Fibroblast of lung (primary cell): ENCODE data around the gene DDR2. TPM values are rescaled to one million over a fixed set of nuclear protein-coding genes. Genes with fewer than 3 reads are reported as not detected.
"Not testable (repeated sequence)": the region's sequence is repeated elsewhere in the genome, so short reads cannot be mapped to it uniquely, and the experiment has no call there.

ENCODE experiments used
- DNase-seq, 2 donors: peaks; one replicate each; pipeline versions ENCODE4 v3.0.0 to v3.0.0-alpha.2; 2010; ENCODE audit warnings: low read depth in 2 of 2
- H2AFZ ChIP-seq: 2 replicates; pipeline ENCODE4 v1.5.1; 2012; ENCODE audit warnings: low read length, control low read depth, inconsistent platforms
- H3K27ac ChIP-seq: 2 replicates; pipeline ENCODE4 v1.5.1; 2011; ENCODE audit warnings: low read length, control low read depth; ENCODE audit not compliant: insufficient read depth
- H3K27me3 ChIP-seq: 2 replicates; pipeline ENCODE4 v1.5.1; 2011; ENCODE audit warnings: mild to moderate bottlenecking, low read length; ENCODE audit not compliant: control insufficient read depth, insufficient read depth
- H3K36me3 ChIP-seq: 2 replicates; pipeline ENCODE4 v1.5.1; 2011; ENCODE audit warnings: low read length; ENCODE audit not compliant: control insufficient read depth, insufficient read depth
- H3K4me1 ChIP-seq: 2 replicates; pipeline ENCODE4 v1.5.1; 2011; ENCODE audit warnings: low read length; ENCODE audit not compliant: control insufficient read depth, insufficient read depth; ENCODE audit errors: extremely low read depth
- H3K4me2 ChIP-seq: 2 replicates; pipeline ENCODE4 v1.5.1; 2011; ENCODE audit warnings: low read length, control low read depth; ENCODE audit not compliant: insufficient read depth; ENCODE audit errors: extremely low read depth
- H3K4me3 ChIP-seq, 4 experiments: fragments of 200-600 bp in 1 of 4; sonication (generic) in 1 of 4; replicated peaks in 1 of 4; 2 replicates each; pipeline ENCODE4 v1.5.1; 2011 to 2016; ENCODE audit warnings: low read length in 4 of 4, low read depth in 3 of 4, mild to moderate bottlenecking in 3 of 4, control low read depth in 2 of 4, inconsistent platforms in 1 of 4, mixed read lengths in 1 of 4; ENCODE audit not compliant: insufficient read depth in 1 of 4; ENCODE audit errors: control extremely low read depth in 1 of 4
- H3K79me2 ChIP-seq: 2 replicates; pipeline ENCODE4 v1.5.1; 2012; ENCODE audit warnings: mild to moderate bottlenecking, low read length, inconsistent platforms; ENCODE audit not compliant: control insufficient read depth, insufficient read depth
- H3K9ac ChIP-seq: 2 replicates; pipeline ENCODE4 v1.5.1; 2011; ENCODE audit warnings: mild to moderate bottlenecking, low read length, control low read depth; ENCODE audit not compliant: insufficient read depth
- H3K9me3 ChIP-seq: 2 replicates; pipeline ENCODE4 v1.5.1; 2012; ENCODE audit warnings: low read depth, low read length; ENCODE audit not compliant: control insufficient read depth, insufficient read depth
- H4K20me1 ChIP-seq: 2 replicates; pipeline ENCODE4 v1.5.1; 2011; ENCODE audit warnings: low read length; ENCODE audit not compliant: control insufficient read depth, insufficient read depth; ENCODE audit errors: extremely low read depth
- EZH2 ChIP-seq: IDR thresholded peaks from 2 replicates; pipeline ENCODE4 v1.5.1; 2012; ENCODE audit warnings: low read length, control low read depth, mild to moderate bottlenecking; ENCODE audit errors: missing control alignments
- polyA plus RNA-seq, 2 donors: library from polyadenylated mRNA; depleted of rRNA in 1 of 2; stranded (reverse) in 1 of 2; unstranded in 1 of 2; fragments of >200 nt; gene quantifications; 2 replicates each; pipeline ENCODE4 v1.2.1, GENCODE V29; 2011 to 2012; ENCODE audit warnings: missing spikeins in 1 of 2
- total RNA-seq: library from RNA; depleted of rRNA; stranded (reverse); fragments of >200 nt; gene quantifications from 2 replicates; pipeline ENCODE4 v1.2.1, GENCODE V29; 2014
- TF ChIP-seq, protein P1 (sequence below), 2 donors: IDR thresholded peaks in 1 of 2; conservative IDR thresholded peaks in 1 of 2; 1 replicate in 1 of 2; 2 replicates in 1 of 2; pipeline ENCODE4 v1.5.1; 2011 to 2012; ENCODE audit warnings: low read length in 2 of 2, control low read depth in 1 of 2, inconsistent platforms in 1 of 2, low read depth in 1 of 2, mild to moderate bottlenecking in 1 of 2

The DDR2 gene
- total and polyA plus RNA-seq, 2 donors (not counting 1 experiment from before 2014, with no cell fraction given): 192 to 303 TPM

DNA sequence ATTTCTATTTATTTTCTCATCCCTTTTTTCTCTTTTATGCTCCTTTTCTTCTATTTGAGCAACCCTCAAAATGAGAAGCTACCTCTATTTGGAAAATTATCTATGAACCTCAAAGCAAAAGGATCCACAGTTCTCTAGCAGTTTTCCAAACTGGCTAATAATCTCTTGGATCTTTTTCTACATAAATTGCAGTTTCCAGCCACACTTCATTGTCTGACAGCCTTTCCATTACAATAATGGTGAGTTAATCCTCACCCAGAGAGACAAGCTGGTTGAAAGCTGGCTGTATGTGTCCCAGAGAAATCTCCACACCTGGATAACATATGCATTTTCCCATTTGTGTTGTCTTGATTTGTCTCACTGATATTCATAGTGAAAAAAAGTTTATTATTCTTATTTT is 141.7 kb downstream of the DDR2 start:
- Histone ChIP-seq H3K36me3 (peaks cover 21% of the 10 kb centered on the region), H3K4me3 (no peak overlapping the region), H3K27ac (no peak overlapping the region), H3K79me2 (no peaks in the 10 kb centered on the region), H2AFZ (no peak overlapping the region), H3K9ac (no peak overlapping the region), H3K4me1 (no peaks in the 10 kb centered on the region), H3K4me2 (no peak overlapping the region), H4K20me1 (no peaks in the 10 kb centered on the region), H3K9me3 (no peaks in the 10 kb centered on the region), H3K27me3 (no peaks in the 10 kb centered on the region)
- TF ChIP-seq EZH2: no peak
- TF ChIP-seq, protein P1, sequence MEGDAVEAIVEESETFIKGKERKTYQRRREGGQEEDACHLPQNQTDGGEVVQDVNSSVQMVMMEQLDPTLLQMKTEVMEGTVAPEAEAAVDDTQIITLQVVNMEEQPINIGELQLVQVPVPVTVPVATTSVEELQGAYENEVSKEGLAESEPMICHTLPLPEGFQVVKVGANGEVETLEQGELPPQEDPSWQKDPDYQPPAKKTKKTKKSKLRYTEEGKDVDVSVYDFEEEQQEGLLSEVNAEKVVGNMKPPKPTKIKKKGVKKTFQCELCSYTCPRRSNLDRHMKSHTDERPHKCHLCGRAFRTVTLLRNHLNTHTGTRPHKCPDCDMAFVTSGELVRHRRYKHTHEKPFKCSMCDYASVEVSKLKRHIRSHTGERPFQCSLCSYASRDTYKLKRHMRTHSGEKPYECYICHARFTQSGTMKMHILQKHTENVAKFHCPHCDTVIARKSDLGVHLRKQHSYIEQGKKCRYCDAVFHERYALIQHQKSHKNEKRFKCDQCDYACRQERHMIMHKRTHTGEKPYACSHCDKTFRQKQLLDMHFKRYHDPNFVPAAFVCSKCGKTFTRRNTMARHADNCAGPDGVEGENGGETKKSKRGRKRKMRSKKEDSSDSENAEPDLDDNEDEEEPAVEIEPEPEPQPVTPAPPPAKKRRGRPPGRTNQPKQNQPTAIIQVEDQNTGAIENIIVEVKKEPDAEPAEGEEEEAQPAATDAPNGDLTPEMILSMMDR (conservative IDR thresholded peaks at IDR 0.05 in 1 of 2, IDR thresholded peaks at IDR 0.05 in 1 of 2; ENCODE audit: low read depth in 1 of 2, low read length in 2 of 2): no peak
- DNase-seq: no peak

DNA sequence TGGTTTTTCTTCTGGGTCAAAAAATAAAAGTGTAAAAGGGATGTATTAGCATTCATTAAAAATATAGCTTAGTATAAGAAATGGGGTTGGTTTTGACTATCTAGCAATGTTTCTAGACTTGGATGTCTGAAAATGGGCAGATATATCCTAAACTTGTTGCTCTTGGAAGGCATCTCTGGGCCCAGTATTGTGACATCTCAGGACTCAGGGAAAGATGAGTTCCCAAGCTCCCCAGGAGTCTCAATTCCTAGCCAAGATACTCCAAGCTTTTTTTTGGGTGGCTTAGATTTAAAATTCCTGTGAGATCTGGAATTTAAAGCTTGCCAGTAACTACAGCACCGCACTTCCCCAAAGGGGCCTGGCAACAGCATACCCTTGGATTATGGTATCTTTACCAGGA is 146.8 kb downstream of the DDR2 start:
- Histone ChIP-seq H3K9ac (no peak overlapping the region), H4K20me1 (no peaks in the 10 kb centered on the region), H2AFZ (no peak overlapping the region), H3K36me3 (peaks cover 13% of the 10 kb centered on the region), H3K4me1 (no peaks in the 10 kb centered on the region), H3K79me2 (no peaks in the 10 kb centered on the region), H3K27ac (no peak overlapping the region), H3K4me3 (no peak overlapping the region), H3K27me3 (no peaks in the 10 kb centered on the region), H3K4me2 (no peak overlapping the region), H3K9me3 (no peaks in the 10 kb centered on the region)
- DNase-seq: no peak
- TF ChIP-seq EZH2: no peak
- TF ChIP-seq, protein P1 (conservative IDR thresholded peaks at IDR 0.05 in 1 of 2, IDR thresholded peaks at IDR 0.05 in 1 of 2; ENCODE audit: low read depth in 1 of 2, low read length in 2 of 2): no peak

DNA sequence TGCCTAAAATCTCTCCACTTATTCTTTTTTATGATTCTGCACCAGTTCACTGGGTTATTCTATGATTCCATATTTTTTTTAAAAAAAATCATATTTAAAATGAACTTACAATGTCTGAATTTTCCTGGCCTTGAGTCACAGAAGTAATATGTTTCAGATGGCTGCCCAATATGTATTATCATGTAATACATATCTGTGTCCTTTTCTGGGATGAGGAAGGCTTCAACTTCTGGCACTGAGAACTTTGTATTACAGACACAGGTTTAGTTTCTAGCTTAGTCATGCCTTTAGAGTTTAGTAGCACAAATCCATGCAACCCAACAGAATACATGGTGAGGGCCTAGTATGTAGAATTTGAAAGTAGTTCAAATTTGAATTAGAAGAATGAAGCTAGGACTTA is 150.4 kb downstream of the DDR2 start:
- no peak for TF ChIP-seq EZH2
- TF ChIP-seq, protein P1 (conservative IDR thresholded peaks at IDR 0.05 in 1 of 2, IDR thresholded peaks at IDR 0.05 in 1 of 2; ENCODE audit: low read depth in 1 of 2, low read length in 2 of 2): no peak
- Histone ChIP-seq H3K9me3 (no peaks in the 10 kb centered on the region), H3K4me2 (no peak overlapping the region), H2AFZ (no peak overlapping the region), H3K9ac (no peak overlapping the region), H3K4me1 (no peaks in the 10 kb centered on the region), H3K4me3 (no peak overlapping the region), H3K27me3 (no peaks in the 10 kb centered on the region), H4K20me1 (no peaks in the 10 kb centered on the region), H3K79me2 (no peaks in the 10 kb centered on the region), H3K27ac (no peak overlapping the region), H3K36me3 (peaks cover 4% of the 10 kb centered on the region)
- no peak for DNase-seq

DNA sequence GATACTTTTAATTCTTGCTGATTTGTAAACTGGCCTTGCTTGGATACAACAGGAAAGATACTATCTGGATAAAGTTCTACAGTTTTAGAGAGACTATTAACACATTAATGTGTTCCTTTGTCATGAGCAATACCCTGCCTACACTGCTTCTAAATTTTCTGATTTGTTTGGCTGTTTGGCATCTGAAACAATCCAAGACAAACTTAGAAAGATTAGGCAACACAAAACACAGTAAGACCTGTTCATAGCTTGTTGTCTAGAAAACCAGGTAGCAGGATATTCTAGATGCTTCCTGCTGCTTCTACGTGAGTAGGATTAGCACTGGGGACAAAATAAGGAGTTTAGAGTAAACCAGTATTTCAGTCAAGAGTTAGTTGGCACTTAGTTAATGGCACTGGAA is 152.7 kb downstream of the DDR2 start:
- not testable (repeated sequence) for H3K4me2 ChIP-seq, H3K9ac ChIP-seq, H3K4me1 ChIP-seq, H2AFZ ChIP-seq, H4K20me1 ChIP-seq, H3K4me3 ChIP-seq, H3K27me3 ChIP-seq, H3K27ac ChIP-seq, H3K36me3 ChIP-seq, H3K79me2 ChIP-seq, H3K9me3 ChIP-seq, DNase-seq

DNA sequence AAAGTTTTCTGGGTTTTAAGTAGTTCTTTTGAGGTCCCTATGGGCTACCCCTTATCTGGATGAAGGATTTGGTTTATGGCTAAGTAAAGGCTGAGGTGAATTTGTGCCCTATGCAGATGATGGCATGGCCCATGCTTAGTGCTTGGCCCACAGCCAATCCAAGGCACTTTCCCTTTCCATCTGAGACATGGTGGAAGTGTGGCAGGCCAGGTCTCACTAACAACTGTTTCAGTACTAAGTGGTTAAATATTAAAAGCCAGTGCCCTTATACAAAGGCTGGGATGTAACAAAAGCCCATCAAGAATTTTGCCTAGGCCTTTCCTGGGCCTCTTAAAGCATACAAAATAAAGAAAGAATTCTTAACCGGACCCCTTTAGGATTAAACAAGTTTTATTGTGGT is 156.5 kb downstream of the DDR2 start:
- H3K36me3 ChIP-seq, H3K9ac ChIP-seq, H3K4me2 ChIP-seq, H2AFZ ChIP-seq, H3K79me2 ChIP-seq, H3K4me3 ChIP-seq, H3K9me3 ChIP-seq, H3K27me3 ChIP-seq, H3K27ac ChIP-seq, H3K4me1 ChIP-seq, H4K20me1 ChIP-seq, DNase-seq: not testable (repeated sequence)
